ENCODE results near the gene MLLT1.

GRCh38 chr19:6252066-6252465 is 27.7 kb downstream of the MLLT1 start:
- no peak for TF ChIP-seq CTCF (IDR thresholded peaks at IDR 0.05)
- no peak for TF ChIP-seq EZH2phosphoT487 (IDR thresholded peaks at IDR 0.05)
